LNCaP clone FGC (cell line): ENCODE measurements around the gene KLHL29.

ENCODE experiments used
- DNase-seq: peaks from one replicate; pipeline ENCODE4 v3.0.0-alpha.2; 2011; ENCODE audit warnings: low read depth
- H3K4me3 ChIP-seq: 2 replicates; pipeline ENCODE4 v1.5.1; 2011; ENCODE audit warnings: mild to moderate bottlenecking, low read depth, low read length, control low read depth
- TF ChIP-seq, protein P1 (sequence below): IDR thresholded peaks from 2 replicates; pipeline ENCODE4 v1.5.1; 2012; ENCODE audit warnings: mild to moderate bottlenecking; ENCODE audit not compliant: control insufficient read depth, insufficient read depth; ENCODE audit errors: extremely low read depth

KLHL29 gene

DNA sequence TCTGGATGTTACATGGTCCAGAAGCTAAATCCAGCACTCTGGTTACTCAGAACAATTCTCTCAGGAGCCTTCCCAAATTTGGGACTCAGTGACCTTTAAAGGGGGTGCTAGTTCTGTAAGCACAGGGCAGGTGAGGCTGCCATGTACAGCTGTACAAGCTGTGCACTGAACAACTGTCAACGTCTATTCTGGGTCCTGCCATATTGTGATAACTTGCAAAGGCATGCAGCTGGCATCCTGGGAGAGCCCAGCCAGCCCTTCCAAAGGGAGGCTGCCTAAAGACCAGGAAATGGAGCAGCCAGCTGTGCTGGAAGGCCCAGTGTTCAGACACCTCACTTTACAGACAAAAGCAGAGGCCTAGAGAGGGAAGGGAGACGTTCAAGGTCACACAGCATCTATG is 204.8 kb downstream of the KLHL29 start:
- H3K4me3 ChIP-seq, result no peak overlapping the region
- no peak for DNase-seq
- TF ChIP-seq, protein P1, sequence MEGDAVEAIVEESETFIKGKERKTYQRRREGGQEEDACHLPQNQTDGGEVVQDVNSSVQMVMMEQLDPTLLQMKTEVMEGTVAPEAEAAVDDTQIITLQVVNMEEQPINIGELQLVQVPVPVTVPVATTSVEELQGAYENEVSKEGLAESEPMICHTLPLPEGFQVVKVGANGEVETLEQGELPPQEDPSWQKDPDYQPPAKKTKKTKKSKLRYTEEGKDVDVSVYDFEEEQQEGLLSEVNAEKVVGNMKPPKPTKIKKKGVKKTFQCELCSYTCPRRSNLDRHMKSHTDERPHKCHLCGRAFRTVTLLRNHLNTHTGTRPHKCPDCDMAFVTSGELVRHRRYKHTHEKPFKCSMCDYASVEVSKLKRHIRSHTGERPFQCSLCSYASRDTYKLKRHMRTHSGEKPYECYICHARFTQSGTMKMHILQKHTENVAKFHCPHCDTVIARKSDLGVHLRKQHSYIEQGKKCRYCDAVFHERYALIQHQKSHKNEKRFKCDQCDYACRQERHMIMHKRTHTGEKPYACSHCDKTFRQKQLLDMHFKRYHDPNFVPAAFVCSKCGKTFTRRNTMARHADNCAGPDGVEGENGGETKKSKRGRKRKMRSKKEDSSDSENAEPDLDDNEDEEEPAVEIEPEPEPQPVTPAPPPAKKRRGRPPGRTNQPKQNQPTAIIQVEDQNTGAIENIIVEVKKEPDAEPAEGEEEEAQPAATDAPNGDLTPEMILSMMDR, result no peak

GRCh38 chr2:23590241-23590869 is 205.4 kb downstream of the KLHL29 start:
- no peak for DNase-seq
- TF ChIP-seq, protein P1, result no peak
- no peak overlapping the region for H3K4me3 ChIP-seq

DNA sequence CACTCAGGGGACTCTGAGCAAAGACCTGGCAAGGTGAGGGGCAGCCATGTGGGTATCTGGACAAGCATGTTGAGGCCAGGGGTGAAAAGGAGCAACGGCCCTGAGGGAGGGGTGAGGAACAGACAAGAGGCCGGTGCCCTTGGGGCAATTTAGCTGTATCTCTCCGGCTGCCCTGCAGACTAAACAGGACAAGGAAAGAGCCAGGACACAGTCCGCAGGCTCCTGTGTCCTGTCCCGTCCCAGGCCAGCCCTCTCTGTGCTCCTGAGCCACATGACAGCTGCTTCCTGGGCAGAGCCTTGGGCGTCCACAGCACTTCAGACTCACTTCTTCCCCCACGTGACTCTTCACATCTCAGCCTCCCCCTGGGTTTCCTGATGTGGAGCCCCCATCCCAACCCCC is 206.1 kb downstream of the KLHL29 start:
- no peak overlapping the region for H3K4me3 ChIP-seq
- no peak for DNase-seq
- TF ChIP-seq, protein P1, result no peak

DNA sequence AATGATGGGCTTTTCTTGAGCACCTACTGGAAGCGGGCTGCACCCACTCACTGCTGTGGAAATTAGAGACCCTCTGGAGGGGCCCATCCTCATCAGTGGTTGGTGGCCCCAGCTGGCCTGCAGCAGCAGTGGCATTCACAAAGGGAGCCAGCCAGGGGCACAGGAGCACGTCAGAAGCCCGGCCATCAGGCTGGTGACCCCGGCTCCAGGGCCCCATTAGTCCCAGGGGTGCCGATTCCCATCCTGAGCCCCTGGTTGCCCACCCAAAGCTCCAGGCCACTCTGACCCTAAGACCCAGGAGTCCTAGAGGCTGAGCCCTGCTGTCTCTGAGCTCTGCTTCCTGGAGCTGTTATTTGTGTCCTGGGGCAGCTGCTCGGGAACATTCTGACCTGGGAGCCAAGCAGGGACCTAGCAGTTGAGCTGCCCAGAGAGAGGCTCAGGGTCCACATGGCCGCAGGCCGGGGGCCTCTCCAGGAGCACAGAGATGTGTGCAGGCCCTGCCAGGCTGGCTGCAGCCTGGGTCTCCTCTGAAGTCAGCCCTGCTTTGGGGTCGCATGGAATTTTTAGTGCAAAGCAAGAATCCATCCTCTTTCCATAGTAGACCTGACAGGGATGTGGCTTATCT is 207.2 kb downstream of the KLHL29 start:
- TF ChIP-seq, protein P1, result no peak
- H3K4me3 ChIP-seq, result no peak overlapping the region
- DNase-seq, result no peak

DNA sequence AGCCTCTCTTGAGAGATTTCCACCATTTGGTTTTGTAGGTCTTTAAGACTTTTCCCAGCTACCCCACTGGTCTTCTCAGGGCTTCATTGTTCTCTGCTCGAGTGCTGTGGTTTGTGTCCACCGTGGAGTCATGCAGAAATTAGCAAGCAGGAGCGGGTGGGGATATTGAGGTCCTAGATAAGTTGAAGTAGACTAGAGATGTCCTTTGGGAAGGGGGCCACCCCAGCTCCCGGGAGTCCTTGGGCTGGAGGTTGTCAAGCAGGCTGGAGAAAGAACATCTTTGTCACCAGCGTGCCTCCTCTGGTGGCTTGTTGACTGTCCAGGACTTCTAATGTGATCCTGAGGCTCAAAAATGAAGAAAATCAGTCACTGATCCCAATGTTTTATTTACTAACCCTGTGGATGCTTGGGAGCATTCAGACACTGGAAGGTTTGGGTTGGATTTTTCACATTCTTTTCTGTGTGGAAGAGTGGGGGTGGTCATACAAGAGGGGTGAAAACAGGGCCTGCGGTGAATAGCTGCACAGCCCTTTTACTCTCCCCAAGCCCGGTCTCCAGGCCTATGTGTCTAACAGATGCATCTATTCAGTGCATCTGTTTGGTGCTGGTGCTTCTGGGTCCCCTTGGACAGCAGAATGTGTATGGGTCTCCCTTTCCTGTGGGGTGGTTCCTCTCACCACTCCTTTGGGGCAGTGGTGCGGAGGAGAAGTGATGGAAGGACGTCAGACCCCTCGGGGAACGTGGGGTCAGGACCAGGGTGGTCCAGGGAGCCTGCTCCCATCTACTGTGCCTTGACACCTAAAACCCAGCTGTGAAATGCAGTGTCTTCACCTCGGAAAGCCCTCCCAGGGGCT is 208.1 kb downstream of the KLHL29 start:
- DNase-seq, result no peak
- no peak overlapping the region; the same call in 1 of the 2 replicates for H3K4me3 ChIP-seq
- TF ChIP-seq, protein P1, result no peak

DNA sequence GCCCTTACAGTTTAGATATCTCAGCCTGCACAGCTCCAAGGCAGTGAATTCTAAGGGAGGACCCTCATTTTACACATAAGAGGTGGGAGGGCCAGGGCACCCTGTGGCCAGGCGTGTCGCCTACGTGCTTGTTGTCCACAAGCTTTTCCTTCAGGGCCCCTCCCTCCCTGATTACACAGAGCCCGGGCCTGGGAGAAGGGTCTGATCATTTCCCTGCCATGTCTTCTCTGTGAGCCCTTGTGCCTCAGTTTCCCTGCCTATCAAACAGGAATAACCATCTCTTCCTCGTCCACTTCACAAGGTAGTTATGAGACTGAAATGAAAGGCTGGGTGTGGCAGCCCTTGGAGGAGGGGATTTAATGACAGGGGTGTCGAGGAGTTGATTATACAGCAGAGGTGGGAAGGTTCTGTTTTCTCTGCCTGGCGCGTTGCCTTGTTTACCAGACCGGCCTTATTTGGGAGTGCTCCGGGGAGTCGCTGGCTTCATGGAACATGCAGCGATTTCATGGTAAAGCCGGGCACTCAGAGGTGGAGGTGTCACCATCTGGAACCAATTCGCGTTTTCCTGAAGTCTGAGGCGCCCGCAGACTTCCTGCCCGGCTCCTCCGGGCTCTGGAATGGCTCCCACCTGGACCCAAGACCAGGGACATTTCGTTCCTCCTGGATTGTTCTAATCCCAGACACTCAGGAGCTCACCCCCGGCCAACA is 208.9 kb downstream of the KLHL29 start:
- TF ChIP-seq, protein P1, result no peak
- peak overlapping the region; percentile 24 for H3K4me3 ChIP-seq
- peak; percentile 52 for DNase-seq
